SK-N-SH (cell line): ENCODE results near the gene JMJD8.

Experiments used
- EP300 ChIP-seq, 2 experiments: IDR thresholded peaks; 2 replicates each; pipeline versions ENCODE4 v1.4.0 to v1.6.1; 2012; ENCODE audit warnings: borderline replicate concordance in 1 of 2, low read depth in 1 of 2, low read length in 1 of 2
- EZH2phosphoT487 ChIP-seq: fragments of 200-600 bp; sonication (generic); IDR thresholded peaks from 2 replicates; pipeline ENCODE4 v1.6.1; 2017; ENCODE audit warnings: low read depth, mixed run types, mild to moderate bottlenecking, antibody characterized with exemption, moderate library complexity, borderline replicate concordance
- GABPA ChIP-seq: IDR thresholded peaks from 2 replicates; pipeline ENCODE4 v1.4.0; 2012; ENCODE audit warnings: low read depth, mild to moderate bottlenecking
- NRF1 ChIP-seq: IDR thresholded peaks from 2 replicates; pipeline ENCODE4 v1.6.1; 2012; ENCODE audit warnings: low read depth, mild to moderate bottlenecking, low read length
- POLR2AphosphoS5 ChIP-seq: IDR thresholded peaks from 2 replicates; pipeline ENCODE4 v1.6.1; 2012; ENCODE audit warnings: low read depth, low read length
- RCOR1 ChIP-seq: fragments of 150-350 bp; IDR thresholded peaks from 2 replicates; pipeline ENCODE4 v1.6.1; 2017; ENCODE audit warnings: antibody characterized with exemption, low read length
- RFX5 ChIP-seq: IDR thresholded peaks from 2 replicates; pipeline ENCODE4 v1.6.1; 2012; ENCODE audit warnings: mild to moderate bottlenecking, improper control_type of control experiment, low read length
- TCF12 ChIP-seq: IDR thresholded peaks from 2 replicates; pipeline ENCODE4 v1.4.0; 2012
- TEAD4 ChIP-seq: IDR thresholded peaks from 2 replicates; pipeline ENCODE4 v1.4.0; 2012; ENCODE audit warnings: mild to moderate bottlenecking, borderline replicate concordance; ENCODE audit not compliant: insufficient read depth
- TF ChIP-seq, protein P1 (sequence below): fragments of 200-600 bp; sonication (generic); IDR thresholded peaks from 2 replicates; pipeline ENCODE4 v1.6.1; 2017; ENCODE audit warnings: antibody characterized with exemption, mild to moderate bottlenecking, moderate library complexity
- TF ChIP-seq, protein P2 (sequence below): fragments of 150-350 bp; IDR thresholded peaks from 2 replicates; pipeline ENCODE4 v1.6.1; 2017; ENCODE audit warnings: antibody characterized with exemption, low read length, low read depth, borderline replicate concordance
- TF ChIP-seq, protein P3 (sequence below): IDR thresholded peaks from 2 replicates; pipeline ENCODE4 v1.4.0; 2012; ENCODE audit warnings: low read depth, borderline replicate concordance
- TF ChIP-seq, protein P4 (sequence below): IDR thresholded peaks from 2 replicates; pipeline ENCODE4 v1.6.1; 2012; ENCODE audit warnings: mild to moderate bottlenecking, low read depth, low read length, moderate library complexity

DNA sequence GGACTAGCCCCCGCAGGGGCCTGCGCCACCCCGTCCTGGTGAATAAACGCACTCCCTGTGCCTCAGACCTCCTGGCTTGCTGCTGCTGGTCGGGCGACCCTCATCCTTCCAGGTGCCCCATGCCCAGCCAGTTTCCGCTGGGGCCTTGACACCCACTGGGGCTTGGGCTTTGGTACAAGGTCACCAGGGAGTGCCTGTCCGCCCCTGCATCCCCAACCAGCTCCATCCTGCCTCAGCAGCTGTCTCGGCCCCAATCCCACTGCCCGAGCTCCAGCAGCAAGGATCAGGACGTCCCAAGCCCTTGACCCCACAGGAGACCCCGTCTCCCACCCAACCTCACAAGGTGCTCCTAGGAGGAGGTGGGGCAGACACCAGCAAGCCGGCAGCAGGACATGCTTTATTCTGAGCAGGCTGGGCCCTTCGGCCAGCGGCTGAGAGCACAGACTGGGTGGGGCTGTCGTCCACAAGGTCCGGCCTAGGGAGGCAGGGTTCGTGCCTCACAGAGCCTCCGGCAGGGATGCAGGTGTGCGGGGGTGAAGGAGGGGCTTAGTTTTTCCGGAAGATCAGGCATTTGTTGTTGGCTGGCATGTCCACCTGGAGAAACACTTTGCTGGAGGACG is 50.0 kb downstream of the JMJD8 start:
- TF ChIP-seq EZH2phosphoT487 (no peak), RCOR1 (no peak), RFX5 (no peak), GABPA (no peak), NRF1 (no peak), EP300 (IDR thresholded peaks at IDR 0.05; ENCODE audit: borderline replicate concordance in 1 of 2, low read depth in 1 of 2, low read length in 1 of 2) (no peak), TEAD4 (no peak), TCF12 (no peak), POLR2AphosphoS5 (no peak)
- TF ChIP-seq, protein P1, sequence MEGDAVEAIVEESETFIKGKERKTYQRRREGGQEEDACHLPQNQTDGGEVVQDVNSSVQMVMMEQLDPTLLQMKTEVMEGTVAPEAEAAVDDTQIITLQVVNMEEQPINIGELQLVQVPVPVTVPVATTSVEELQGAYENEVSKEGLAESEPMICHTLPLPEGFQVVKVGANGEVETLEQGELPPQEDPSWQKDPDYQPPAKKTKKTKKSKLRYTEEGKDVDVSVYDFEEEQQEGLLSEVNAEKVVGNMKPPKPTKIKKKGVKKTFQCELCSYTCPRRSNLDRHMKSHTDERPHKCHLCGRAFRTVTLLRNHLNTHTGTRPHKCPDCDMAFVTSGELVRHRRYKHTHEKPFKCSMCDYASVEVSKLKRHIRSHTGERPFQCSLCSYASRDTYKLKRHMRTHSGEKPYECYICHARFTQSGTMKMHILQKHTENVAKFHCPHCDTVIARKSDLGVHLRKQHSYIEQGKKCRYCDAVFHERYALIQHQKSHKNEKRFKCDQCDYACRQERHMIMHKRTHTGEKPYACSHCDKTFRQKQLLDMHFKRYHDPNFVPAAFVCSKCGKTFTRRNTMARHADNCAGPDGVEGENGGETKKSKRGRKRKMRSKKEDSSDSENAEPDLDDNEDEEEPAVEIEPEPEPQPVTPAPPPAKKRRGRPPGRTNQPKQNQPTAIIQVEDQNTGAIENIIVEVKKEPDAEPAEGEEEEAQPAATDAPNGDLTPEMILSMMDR = no peak
- TF ChIP-seq, protein P2, sequence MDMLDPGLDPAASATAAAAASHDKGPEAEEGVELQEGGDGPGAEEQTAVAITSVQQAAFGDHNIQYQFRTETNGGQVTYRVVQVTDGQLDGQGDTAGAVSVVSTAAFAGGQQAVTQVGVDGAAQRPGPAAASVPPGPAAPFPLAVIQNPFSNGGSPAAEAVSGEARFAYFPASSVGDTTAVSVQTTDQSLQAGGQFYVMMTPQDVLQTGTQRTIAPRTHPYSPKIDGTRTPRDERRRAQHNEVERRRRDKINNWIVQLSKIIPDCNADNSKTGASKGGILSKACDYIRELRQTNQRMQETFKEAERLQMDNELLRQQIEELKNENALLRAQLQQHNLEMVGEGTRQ = no peak
- TF ChIP-seq, protein P3, sequence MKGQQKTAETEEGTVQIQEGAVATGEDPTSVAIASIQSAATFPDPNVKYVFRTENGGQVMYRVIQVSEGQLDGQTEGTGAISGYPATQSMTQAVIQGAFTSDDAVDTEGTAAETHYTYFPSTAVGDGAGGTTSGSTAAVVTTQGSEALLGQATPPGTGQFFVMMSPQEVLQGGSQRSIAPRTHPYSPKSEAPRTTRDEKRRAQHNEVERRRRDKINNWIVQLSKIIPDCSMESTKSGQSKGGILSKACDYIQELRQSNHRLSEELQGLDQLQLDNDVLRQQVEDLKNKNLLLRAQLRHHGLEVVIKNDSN = no peak
- TF ChIP-seq, protein P4, sequence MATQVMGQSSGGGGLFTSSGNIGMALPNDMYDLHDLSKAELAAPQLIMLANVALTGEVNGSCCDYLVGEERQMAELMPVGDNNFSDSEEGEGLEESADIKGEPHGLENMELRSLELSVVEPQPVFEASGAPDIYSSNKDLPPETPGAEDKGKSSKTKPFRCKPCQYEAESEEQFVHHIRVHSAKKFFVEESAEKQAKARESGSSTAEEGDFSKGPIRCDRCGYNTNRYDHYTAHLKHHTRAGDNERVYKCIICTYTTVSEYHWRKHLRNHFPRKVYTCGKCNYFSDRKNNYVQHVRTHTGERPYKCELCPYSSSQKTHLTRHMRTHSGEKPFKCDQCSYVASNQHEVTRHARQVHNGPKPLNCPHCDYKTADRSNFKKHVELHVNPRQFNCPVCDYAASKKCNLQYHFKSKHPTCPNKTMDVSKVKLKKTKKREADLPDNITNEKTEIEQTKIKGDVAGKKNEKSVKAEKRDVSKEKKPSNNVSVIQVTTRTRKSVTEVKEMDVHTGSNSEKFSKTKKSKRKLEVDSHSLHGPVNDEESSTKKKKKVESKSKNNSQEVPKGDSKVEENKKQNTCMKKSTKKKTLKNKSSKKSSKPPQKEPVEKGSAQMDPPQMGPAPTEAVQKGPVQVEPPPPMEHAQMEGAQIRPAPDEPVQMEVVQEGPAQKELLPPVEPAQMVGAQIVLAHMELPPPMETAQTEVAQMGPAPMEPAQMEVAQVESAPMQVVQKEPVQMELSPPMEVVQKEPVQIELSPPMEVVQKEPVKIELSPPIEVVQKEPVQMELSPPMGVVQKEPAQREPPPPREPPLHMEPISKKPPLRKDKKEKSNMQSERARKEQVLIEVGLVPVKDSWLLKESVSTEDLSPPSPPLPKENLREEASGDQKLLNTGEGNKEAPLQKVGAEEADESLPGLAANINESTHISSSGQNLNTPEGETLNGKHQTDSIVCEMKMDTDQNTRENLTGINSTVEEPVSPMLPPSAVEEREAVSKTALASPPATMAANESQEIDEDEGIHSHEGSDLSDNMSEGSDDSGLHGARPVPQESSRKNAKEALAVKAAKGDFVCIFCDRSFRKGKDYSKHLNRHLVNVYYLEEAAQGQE = no peak
